B cell (primary cell): ENCODE results near the gene TBX15. TPM values are rescaled to one million over a fixed set of nuclear protein-coding genes. Genes with fewer than 3 reads are reported as not detected.
"Not testable (repeated sequence)": the region's sequence is repeated elsewhere in the genome, so short reads cannot be mapped to it uniquely, and the experiment has no call there.

Experiments
- ATAC-seq: fragments of 200-7000 bp; cut with Tn5 transposase; one replicate; pipeline ENCODE4 v1.10.0; 2021; ENCODE audit warnings: low read depth, mild to moderate bottlenecking, moderate number of reproducible peaks, moderate library complexity
- CTCF ChIA-PET: fragments of 350-600 bp; sonication (Branson Sonifier 250); formaldehyde crosslinking; loops from one replicate; lab custom pipeline; 2021; ENCODE audit warnings: antibody characterized with exemption, inconsistent platforms; lab: Charles Lee
- POLR2A ChIA-PET: fragments of 350-600 bp; sonication (Branson Sonifier 250); formaldehyde crosslinking; loops from one replicate; lab custom pipeline; 2021; ENCODE audit warnings: antibody characterized with exemption; lab: Charles Lee
- DNase-seq: peaks from one replicate; pipeline ENCODE4 v3.0.0; 2013
- H2AFZ ChIP-seq: 2 replicates; pipeline ENCODE4 v1.6.1; 2012; ENCODE audit warnings: mild to moderate bottlenecking, low read depth, low read length; ENCODE audit not compliant: insufficient read depth, poor library complexity, severe bottlenecking
- H3K27ac ChIP-seq, 2 donors: 1 replicate in 1 of 2; 2 replicates in 1 of 2; pipeline ENCODE4 v1.5.1; 2012 to 2013; ENCODE audit warnings: low read length in 2 of 2, mild to moderate bottlenecking in 2 of 2, moderate library complexity in 1 of 2
- H3K27me3 ChIP-seq, 4 experiments: fragments of 200-600 bp in 1 of 4; sonication (generic) in 1 of 4; replicated peaks in 1 of 4; 1 replicate in 2 of 4; 2 replicates in 2 of 4; pipeline versions ENCODE4 v1.6.1 to v1.7.0; 2013 to 2016; ENCODE audit warnings: low read length in 3 of 4, mild to moderate bottlenecking in 2 of 4, mixed read lengths in 1 of 4, moderate library complexity in 1 of 4; ENCODE audit not compliant: insufficient read depth in 4 of 4, control insufficient read depth in 3 of 4; ENCODE audit errors: control extremely low read depth in 1 of 4
- H3K36me3 ChIP-seq, 2 experiments: replicated peaks in 1 of 2; 1 replicate in 1 of 2; 2 replicates in 1 of 2; pipeline versions ENCODE4 v1.6.1 to v1.7.1; 2013; ENCODE audit warnings: low read length in 1 of 2; ENCODE audit not compliant: insufficient read depth in 2 of 2, control insufficient read depth in 1 of 2; ENCODE audit errors: control extremely low read depth in 1 of 2, extremely low read depth in 1 of 2
- H3K4me1 ChIP-seq, 2 donors: fragments of 200-600 bp in 1 of 2; sonication (generic) in 1 of 2; 1 replicate in 1 of 2; 2 replicates in 1 of 2; pipeline versions ENCODE4 v1.5.1 to v1.6.1; 2013 to 2017; ENCODE audit warnings: low read length in 2 of 2; ENCODE audit not compliant: control insufficient read depth in 2 of 2, insufficient read depth in 2 of 2
- H3K4me2 ChIP-seq: replicated peaks from 2 replicates; pipeline ENCODE3; 2012; ENCODE audit warnings: mild to moderate bottlenecking, low read depth, low read length; ENCODE audit not compliant: poor library complexity, severe bottlenecking
- H3K4me3 ChIP-seq, 5 experiments: fragments of 200-600 bp in 1 of 5; sonication (generic) in 1 of 5; 1 replicate in 3 of 5; 2 replicates in 2 of 5; pipeline versions ENCODE4 v1.5.1 to v1.7.0; 2011 to 2016; ENCODE audit warnings: low read length in 4 of 5, mild to moderate bottlenecking in 4 of 5, low read depth in 2 of 5, control low read depth in 1 of 5, moderate library complexity in 1 of 5; ENCODE audit not compliant: insufficient read depth in 1 of 5; ENCODE audit errors: control extremely low read depth in 1 of 5, extremely low read depth in 1 of 5
- H3K79me2 ChIP-seq: fragments of 200-600 bp; sonication (generic); one replicate; pipeline ENCODE4 v1.6.0; 2016; ENCODE audit warnings: low read length; ENCODE audit not compliant: control insufficient read depth, insufficient read depth
- H3K9ac ChIP-seq: fragments of 200-600 bp; sonication (generic); 2 replicates; pipeline ENCODE4 v1.6.1; 2017; ENCODE audit warnings: mild to moderate bottlenecking, low read length, moderate library complexity
- H3K9me3 ChIP-seq, 3 donors: one replicate each; pipeline versions ENCODE4 v1.6.1 to v1.7.1; 2013; ENCODE audit warnings: low read length in 2 of 3; ENCODE audit not compliant: control insufficient read depth in 2 of 3, insufficient read depth in 1 of 3; ENCODE audit errors: control extremely low read depth in 1 of 3
- H4K20me1 ChIP-seq: 2 replicates; pipeline ENCODE4 v1.6.0; 2012; ENCODE audit warnings: mild to moderate bottlenecking, low read length; ENCODE audit not compliant: insufficient read depth, control insufficient read depth, poor library complexity, severe bottlenecking
- H3K27ac Mint-ChIP-seq: one replicate; pipeline ENCODE4 v1.8.0; 2021; ENCODE audit warnings: mixed read lengths
- H3K27me3 Mint-ChIP-seq: one replicate; pipeline ENCODE4 v1.8.0; 2021; ENCODE audit warnings: mixed read lengths
- H3K4me1 Mint-ChIP-seq: one replicate; pipeline ENCODE4 v1.8.0; 2021; ENCODE audit warnings: mixed read lengths
- H3K4me3 Mint-ChIP-seq: one replicate; pipeline ENCODE4 v1.8.0; 2021; ENCODE audit warnings: mixed read lengths
- H3K9me3 Mint-ChIP-seq: one replicate; pipeline ENCODE4 v1.8.0; 2022; ENCODE audit warnings: mixed read lengths; ENCODE audit not compliant: insufficient read depth
- EZH2 ChIP-seq: IDR thresholded peaks from 2 replicates; pipeline ENCODE4 v1.6.1; 2012; ENCODE audit warnings: borderline replicate concordance, low read depth, mild to moderate bottlenecking, moderate library complexity, low read length; ENCODE audit not compliant: insufficient read depth, poor library complexity, severe bottlenecking
- WGBS: methylation state at CpG from one replicate; pipeline ENCODE4 v1.1.5; 2013; ENCODE audit warnings: missing lambda C conversion rate; ENCODE audit not compliant: insufficient coverage; 5-methylcytosine and 5-hydroxymethylcytosine counted together
- intact Hi-C: fragments of 100-400 bp; cut with micrococcal nuclease; formaldehyde crosslinking; loops from one replicate; pipeline ENCODE4 v1.10.0; 2022
- polyA plus RNA-seq: library from polyadenylated mRNA; depleted of rRNA; stranded (reverse); fragments of >200 nt; gene quantifications from 2 replicates; pipeline ENCODE4 v1.2.3, GENCODE V29; 2012
- total RNA-seq, 2 donors: library from RNA; stranded (reverse); fragments of 120-200 nt in 1 of 2; gene quantifications; 1 replicate in 1 of 2; 2 replicates in 1 of 2; pipeline versions ENCODE4 v1.2.3 to v1.2.4, GENCODE V29; 2013 to 2022
- TF ChIP-seq, protein P1 (sequence below): fragments of 200-600 bp; IDR thresholded peaks from one replicate; pipeline ENCODE4 v1.8.0; 2022; ENCODE audit warnings: antibody characterized with exemption, mild to moderate bottlenecking

Gene TBX15
- total and polyA plus RNA-seq, 2 donors (not counting 1 experiment from before 2014, with no cell fraction given), result 0.03 to 0.15 TPM

DNA sequence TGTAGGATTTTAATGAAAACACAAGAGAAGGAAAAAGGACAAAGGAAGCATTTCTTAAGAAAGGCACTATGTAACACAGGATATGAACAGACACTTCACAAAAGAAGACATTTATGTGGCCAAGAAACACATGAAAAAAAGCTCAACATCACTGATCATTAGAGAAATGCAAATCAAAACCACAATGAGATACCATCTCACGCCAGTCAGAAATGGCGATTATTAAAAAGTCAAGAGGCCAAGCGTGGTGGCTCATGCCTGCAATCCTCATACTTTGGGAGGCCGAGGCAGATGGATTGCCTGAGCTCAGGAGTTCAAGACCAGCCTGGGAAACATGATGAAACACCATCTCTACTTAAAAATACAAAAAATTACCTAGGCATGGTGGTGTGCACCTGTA lies 71.8 kb downstream of the TBX15 start:
- H3K36me3 ChIP-seq, H3K79me2 ChIP-seq, CTCF ChIA-PET, DNase-seq, H4K20me1 ChIP-seq, H3K27ac ChIP-seq, POLR2A ChIA-PET, H3K27me3 ChIP-seq, H3K9ac ChIP-seq, ATAC-seq, H3K9me3 Mint-ChIP-seq, H3K4me3 Mint-ChIP-seq, H3K27me3 Mint-ChIP-seq, H3K27ac Mint-ChIP-seq, H3K9me3 ChIP-seq, H2AFZ ChIP-seq, H3K4me2 ChIP-seq, intact Hi-C loops, H3K4me3 ChIP-seq: not testable (repeated sequence)
- peaks cover 25% of the 10 kb centered on the region for H3K4me1 Mint-ChIP-seq
- WGBS, result 74% methylated on average over 4 of the region's 4 CpGs
- H3K4me1 ChIP-seq, result peaks cover 8 to 12% of the 10 kb centered on the region in 2 donors

- WGBS, result 78% methylated on average over 2 of the region's 2 CpGs
Observed at GRCh38 chr1:118914379-118915161, 73.6 kb downstream of the TBX15 start.

More at GRCh38 chr1:118914379-118915161, 73.6 kb downstream of the TBX15 start:
- intact Hi-C loops, result no loop called here
- no peak overlapping the region for H3K4me3 ChIP-seq
- no peak for ATAC-seq
- no peaks in the 10 kb centered on the region for H3K9me3 Mint-ChIP-seq
- H3K36me3 ChIP-seq, result no peaks in the 10 kb centered on the region
- H3K4me2 ChIP-seq, result no peak overlapping the region
- TF ChIP-seq, protein P1, sequence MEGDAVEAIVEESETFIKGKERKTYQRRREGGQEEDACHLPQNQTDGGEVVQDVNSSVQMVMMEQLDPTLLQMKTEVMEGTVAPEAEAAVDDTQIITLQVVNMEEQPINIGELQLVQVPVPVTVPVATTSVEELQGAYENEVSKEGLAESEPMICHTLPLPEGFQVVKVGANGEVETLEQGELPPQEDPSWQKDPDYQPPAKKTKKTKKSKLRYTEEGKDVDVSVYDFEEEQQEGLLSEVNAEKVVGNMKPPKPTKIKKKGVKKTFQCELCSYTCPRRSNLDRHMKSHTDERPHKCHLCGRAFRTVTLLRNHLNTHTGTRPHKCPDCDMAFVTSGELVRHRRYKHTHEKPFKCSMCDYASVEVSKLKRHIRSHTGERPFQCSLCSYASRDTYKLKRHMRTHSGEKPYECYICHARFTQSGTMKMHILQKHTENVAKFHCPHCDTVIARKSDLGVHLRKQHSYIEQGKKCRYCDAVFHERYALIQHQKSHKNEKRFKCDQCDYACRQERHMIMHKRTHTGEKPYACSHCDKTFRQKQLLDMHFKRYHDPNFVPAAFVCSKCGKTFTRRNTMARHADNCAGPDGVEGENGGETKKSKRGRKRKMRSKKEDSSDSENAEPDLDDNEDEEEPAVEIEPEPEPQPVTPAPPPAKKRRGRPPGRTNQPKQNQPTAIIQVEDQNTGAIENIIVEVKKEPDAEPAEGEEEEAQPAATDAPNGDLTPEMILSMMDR, result no peak
- no peak for TF ChIP-seq EZH2
- H3K27ac Mint-ChIP-seq, result no peak overlapping the region
- H3K27me3 Mint-ChIP-seq, result no peaks in the 10 kb centered on the region
- no peak overlapping the region for H3K27ac ChIP-seq
- no peak overlapping the region for H3K9ac ChIP-seq
- peaks cover 25% of the 10 kb centered on the region for H3K4me1 Mint-ChIP-seq
- no peak overlapping the region for H3K4me3 Mint-ChIP-seq
- H3K27me3 ChIP-seq, result no peaks in the 10 kb centered on the region
- no peaks in the 10 kb centered on the region for H3K9me3 ChIP-seq
- no peaks in the 10 kb centered on the region for H3K79me2 ChIP-seq
- no peak for DNase-seq
- CTCF ChIA-PET, result no interaction called here
- no peaks in the 10 kb centered on the region for H4K20me1 ChIP-seq
- no peak overlapping the region for H2AFZ ChIP-seq
- POLR2A ChIA-PET, result no interaction called here
- peaks cover 8 to 12% of the 10 kb centered on the region in 2 donors for H3K4me1 ChIP-seq
